SU-DHL-6 (cell line): ENCODE results near the gene CCDC85A.

Experiments used
- H2AFZ ChIP-seq: fragments of 200-600 bp; sonication (generic); 2 replicates; pipeline ENCODE4 v1.6.1; 2014; ENCODE audit warnings: low read depth, mild to moderate bottlenecking, moderate library complexity, mixed read lengths, antibody characterized with exemption, low read length; ENCODE audit not compliant: severe bottlenecking
- H3F3A ChIP-seq: fragments of 200-600 bp; shearing (Covaris generic); 2 replicates; pipeline ENCODE4 v1.6.0; 2016; ENCODE audit warnings: antibody characterized with exemption, mild to moderate bottlenecking; ENCODE audit not compliant: insufficient read depth
- H3K27ac ChIP-seq: fragments of 200-600 bp; sonication (generic); 2 replicates; pipeline ENCODE4 v1.5.1; 2016; ENCODE audit warnings: low read depth, mild to moderate bottlenecking, low read length, moderate library complexity, mixed read lengths
- H3K27me3 ChIP-seq: fragments of 200-600 bp; sonication (generic), shearing (Covaris generic); 2 replicates; pipeline ENCODE4 v1.6.0; 2014; ENCODE audit warnings: mild to moderate bottlenecking, low read length
- H3K36me3 ChIP-seq: fragments of 200-600 bp; sonication (generic); 2 replicates; pipeline ENCODE4 v1.6.1; 2014; ENCODE audit warnings: mild to moderate bottlenecking, low read length, mixed read lengths
- H3K4me2 ChIP-seq: fragments of 300-600, 200-600 bp; shearing (Covaris generic), sonication (generic); 2 replicates; pipeline ENCODE4 v1.6.0; 2014; ENCODE audit warnings: low read length, low read depth, mild to moderate bottlenecking; ENCODE audit not compliant: poor library complexity, severe bottlenecking
- H3K4me3 ChIP-seq: fragments of 200-600 bp; sonication (generic); 2 replicates; pipeline ENCODE4 v1.5.1; 2014; ENCODE audit warnings: antibody characterized with exemption, low read length, mild to moderate bottlenecking, mixed read lengths; ENCODE audit not compliant: insufficient read depth, poor library complexity, severe bottlenecking
- H3K79me2 ChIP-seq: fragments of 200-600 bp; sonication (generic); 2 replicates; pipeline ENCODE4 v1.6.1; 2014; ENCODE audit warnings: mild to moderate bottlenecking, low read length, moderate library complexity; ENCODE audit not compliant: insufficient read depth
- H3K9ac ChIP-seq: fragments of 200-600 bp; sonication (generic); 2 replicates; pipeline ENCODE4 v1.7.0; 2014; ENCODE audit warnings: mild to moderate bottlenecking, low read length
- H3K9me2 ChIP-seq: fragments of 200-600 bp; sonication (generic); replicated peaks from 2 replicates; pipeline ENCODE4 v1.6.1; 2014; ENCODE audit warnings: low read length; ENCODE audit not compliant: insufficient read depth
- H3K9me3 ChIP-seq: fragments of 200-600 bp; sonication (generic); 2 replicates; pipeline ENCODE4 v1.6.1; 2014; ENCODE audit warnings: low read length, mixed read lengths; ENCODE audit not compliant: insufficient read depth
- H4K20me1 ChIP-seq: fragments of 200-600 bp; sonication (generic); 2 replicates; pipeline ENCODE4 v1.6.1; 2014; ENCODE audit warnings: low read depth, mild to moderate bottlenecking, antibody characterized with exemption, low read length, moderate library complexity, mixed read lengths
- EZH2phosphoT487 ChIP-seq: fragments of 200-600 bp; sonication (generic), shearing (Covaris generic); conservative IDR thresholded peaks from 2 replicates; pipeline ENCODE4 v1.6.1; 2018; ENCODE audit warnings: mild to moderate bottlenecking, antibody characterized with exemption, low read length, moderate library complexity, mixed read lengths
- TF ChIP-seq, protein P1 (sequence below): fragments of 200-600 bp; sonication (generic); IDR thresholded peaks from one replicate; pipeline ENCODE4 v1.5.1; 2017; ENCODE audit warnings: antibody characterized with exemption, mild to moderate bottlenecking, low read length, moderate library complexity; ENCODE audit not compliant: insufficient read depth, poor library complexity, severe bottlenecking

The CCDC85A gene

DNA sequence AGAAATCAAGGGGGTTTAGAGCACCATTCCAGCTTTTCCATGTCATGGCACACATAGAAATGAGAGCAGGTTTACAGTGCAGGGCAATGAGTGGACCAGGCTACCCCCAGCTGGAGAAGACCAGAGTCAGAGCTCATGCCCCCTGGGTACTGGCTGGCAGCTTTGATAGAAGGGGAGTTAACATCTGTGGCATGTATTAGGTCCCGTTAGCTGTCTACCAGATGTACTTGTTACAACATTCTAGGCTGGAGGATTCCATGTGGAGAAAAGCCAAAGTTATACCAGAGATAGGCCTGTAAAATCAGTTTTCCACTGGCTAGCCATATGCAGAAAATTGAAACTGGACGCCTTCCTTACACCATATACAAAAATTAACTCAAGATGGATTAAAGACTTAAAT is 109.2 kb downstream of the CCDC85A start:
- H3K4me3 ChIP-seq: no peak overlapping the region
- no peak overlapping the region for H3K27ac ChIP-seq
- TF ChIP-seq EZH2phosphoT487: no peak
- TF ChIP-seq, protein P1, sequence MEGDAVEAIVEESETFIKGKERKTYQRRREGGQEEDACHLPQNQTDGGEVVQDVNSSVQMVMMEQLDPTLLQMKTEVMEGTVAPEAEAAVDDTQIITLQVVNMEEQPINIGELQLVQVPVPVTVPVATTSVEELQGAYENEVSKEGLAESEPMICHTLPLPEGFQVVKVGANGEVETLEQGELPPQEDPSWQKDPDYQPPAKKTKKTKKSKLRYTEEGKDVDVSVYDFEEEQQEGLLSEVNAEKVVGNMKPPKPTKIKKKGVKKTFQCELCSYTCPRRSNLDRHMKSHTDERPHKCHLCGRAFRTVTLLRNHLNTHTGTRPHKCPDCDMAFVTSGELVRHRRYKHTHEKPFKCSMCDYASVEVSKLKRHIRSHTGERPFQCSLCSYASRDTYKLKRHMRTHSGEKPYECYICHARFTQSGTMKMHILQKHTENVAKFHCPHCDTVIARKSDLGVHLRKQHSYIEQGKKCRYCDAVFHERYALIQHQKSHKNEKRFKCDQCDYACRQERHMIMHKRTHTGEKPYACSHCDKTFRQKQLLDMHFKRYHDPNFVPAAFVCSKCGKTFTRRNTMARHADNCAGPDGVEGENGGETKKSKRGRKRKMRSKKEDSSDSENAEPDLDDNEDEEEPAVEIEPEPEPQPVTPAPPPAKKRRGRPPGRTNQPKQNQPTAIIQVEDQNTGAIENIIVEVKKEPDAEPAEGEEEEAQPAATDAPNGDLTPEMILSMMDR: no peak
- H3K4me2 ChIP-seq: no peak overlapping the region
- H3K36me3 ChIP-seq: no peaks in the 10 kb centered on the region
- no peaks in the 10 kb centered on the region for H3K9me2 ChIP-seq
- no peaks in the 10 kb centered on the region for H3F3A ChIP-seq
- H3K9ac ChIP-seq: no peak overlapping the region
- H3K79me2 ChIP-seq: no peaks in the 10 kb centered on the region
- H4K20me1 ChIP-seq: no peaks in the 10 kb centered on the region
- H3K9me3 ChIP-seq: no peaks in the 10 kb centered on the region
- no peak overlapping the region for H2AFZ ChIP-seq
- H3K27me3 ChIP-seq: no peaks in the 10 kb centered on the region

DNA sequence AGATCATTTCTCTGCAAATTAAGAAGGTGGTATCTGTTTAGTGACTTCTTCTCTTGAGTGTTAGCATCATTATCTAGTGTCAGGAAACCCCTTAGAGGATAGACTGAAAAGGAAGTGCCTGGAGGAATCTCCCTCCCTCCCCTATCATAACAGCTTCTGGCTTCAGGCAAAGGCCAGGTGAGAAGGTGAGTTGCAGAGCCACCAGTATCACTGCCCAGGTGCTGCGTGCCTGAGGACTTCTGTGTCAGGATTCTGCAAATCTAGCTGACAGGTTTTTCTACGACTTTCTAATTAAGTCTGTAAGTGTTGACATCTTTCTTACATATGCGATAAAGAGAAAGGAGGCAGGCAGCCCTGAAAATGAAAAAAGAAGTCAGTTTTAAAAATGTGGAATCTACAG is 111.9 kb downstream of the CCDC85A start:
- no peaks in the 10 kb centered on the region for H3K9me2 ChIP-seq
- H3K79me2 ChIP-seq: no peaks in the 10 kb centered on the region
- no peak overlapping the region for H3K4me3 ChIP-seq
- no peaks in the 10 kb centered on the region for H4K20me1 ChIP-seq
- H3K9ac ChIP-seq: no peak overlapping the region
- H3K36me3 ChIP-seq: no peaks in the 10 kb centered on the region
- H3F3A ChIP-seq: no peaks in the 10 kb centered on the region
- H2AFZ ChIP-seq: no peak overlapping the region
- H3K9me3 ChIP-seq: no peaks in the 10 kb centered on the region
- TF ChIP-seq EZH2phosphoT487: no peak
- TF ChIP-seq, protein P1: no peak
- H3K27ac ChIP-seq: no peak overlapping the region
- no peaks in the 10 kb centered on the region for H3K27me3 ChIP-seq
- no peak overlapping the region for H3K4me2 ChIP-seq

DNA sequence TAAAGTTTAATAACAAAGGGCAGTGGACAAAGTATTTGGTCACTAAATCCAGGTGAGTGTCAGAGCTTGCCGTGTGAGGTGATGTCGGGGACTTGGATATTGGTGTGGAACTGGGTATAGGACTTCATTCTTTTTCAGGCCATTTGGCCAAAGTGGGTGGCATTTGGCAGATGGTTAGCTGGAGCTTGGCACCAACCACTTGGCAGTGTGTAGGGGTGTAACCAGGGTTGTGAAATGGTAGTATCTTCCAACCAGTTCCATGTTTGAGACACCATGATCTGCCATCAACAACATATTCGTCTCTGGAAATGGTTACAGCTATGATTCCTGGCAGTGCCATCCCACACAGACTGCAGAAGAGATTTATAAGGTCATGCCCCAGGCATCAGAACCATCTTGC is 113.9 kb downstream of the CCDC85A start:
- Histone ChIP-seq H3F3A (no peaks in the 10 kb centered on the region), H3K4me3 (no peak overlapping the region), H3K27ac (no peak overlapping the region), H3K79me2 (no peaks in the 10 kb centered on the region), H3K9me2 (no peaks in the 10 kb centered on the region), H3K9ac (no peak overlapping the region), H4K20me1 (no peaks in the 10 kb centered on the region), H3K36me3 (no peaks in the 10 kb centered on the region), H2AFZ (no peak overlapping the region), H3K27me3 (no peaks in the 10 kb centered on the region), H3K4me2 (no peak overlapping the region), H3K9me3 (no peaks in the 10 kb centered on the region)
- no peak for TF ChIP-seq EZH2phosphoT487
- TF ChIP-seq, protein P1: no peak

DNA sequence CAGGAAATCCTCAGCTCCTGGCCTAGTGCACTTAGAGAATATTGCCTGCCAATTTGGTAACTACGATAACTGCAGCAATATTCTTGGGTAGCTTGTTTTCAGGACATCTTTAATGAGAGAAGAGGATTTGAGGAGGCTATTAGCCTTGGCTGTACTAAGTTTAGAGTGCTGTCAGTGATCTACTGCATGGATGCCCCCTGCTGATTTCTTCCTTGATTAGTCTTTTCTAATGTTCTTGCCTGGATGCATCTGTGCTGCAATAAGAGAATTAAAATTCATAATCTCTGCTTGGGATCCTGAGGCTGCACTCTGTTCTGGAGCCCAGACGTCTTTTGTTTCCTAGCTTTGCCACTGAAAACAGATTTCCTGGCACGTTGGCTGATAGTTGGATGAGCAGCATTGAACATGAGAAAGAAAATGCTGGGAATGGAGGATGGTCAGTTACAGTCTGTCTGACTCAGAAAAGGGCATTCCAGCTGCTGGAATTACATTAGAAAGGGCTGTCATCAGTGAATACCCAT is 115.4 kb downstream of the CCDC85A start:
- Histone ChIP-seq H3K9me2 (no peaks in the 10 kb centered on the region), H2AFZ (no peak overlapping the region), H3K9ac (no peak overlapping the region), H4K20me1 (no peaks in the 10 kb centered on the region), H3K36me3 (no peaks in the 10 kb centered on the region), H3K79me2 (no peaks in the 10 kb centered on the region), H3K27ac (no peak overlapping the region), H3K9me3 (no peaks in the 10 kb centered on the region), H3K4me3 (no peak overlapping the region), H3F3A (no peaks in the 10 kb centered on the region), H3K4me2 (no peak overlapping the region), H3K27me3 (no peaks in the 10 kb centered on the region)
- TF ChIP-seq, protein P1: no peak
- TF ChIP-seq EZH2phosphoT487: no peak
